Right lobe of liver (tissue), 6 donors: ENCODE measurements around the gene KDELR3. TPM values are rescaled to one million over a fixed set of nuclear protein-coding genes. Genes with fewer than 3 reads are reported as not detected.
A peak's percentile ranks its signal among the peaks of the same experiment; 100 is the strongest.

Experiments
- ATAC-seq, 4 donors: fragments of 200-7000 bp; cut with Tn5 transposase; one replicate each; pipeline ENCODE4 v1.9.1; 2020; ENCODE audit warnings: mild to moderate bottlenecking in 4 of 4, moderate library complexity in 4 of 4
- DNase-seq, 3 donors: peaks; one replicate each; pipeline ENCODE4 v3.0.0-alpha.2; 2020
- H3K27ac ChIP-seq, 3 donors: fragments of 200-600 bp; one replicate each; pipeline ENCODE4 v1.8.0; 2022
- H3K27me3 ChIP-seq, 2 donors: fragments of 200-600 bp; one replicate each; pipeline ENCODE4 v1.8.0; 2022
- H3K36me3 ChIP-seq, 4 donors: fragments of 200-600 bp; sonication (generic) in 1 of 4; one replicate each; pipeline versions ENCODE4 v1.5.1 to v1.8.0; 2017 to 2022; ENCODE audit warnings: control low read depth in 1 of 4
- H3K4me1 ChIP-seq, 4 donors: fragments of 200-600 bp; sonication (generic) in 1 of 4; one replicate each; pipeline versions ENCODE4 v1.5.1 to v1.8.0; 2017 to 2022; ENCODE audit warnings: control low read depth in 1 of 4
- H3K4me3 ChIP-seq, 3 donors: fragments of 200-600 bp; one replicate each; pipeline ENCODE4 v1.8.0; 2022
- H3K9me3 ChIP-seq, 4 donors: fragments of 200-600 bp; sonication (generic) in 1 of 4; one replicate each; pipeline versions ENCODE4 v1.5.1 to v1.8.0; 2017 to 2022; ENCODE audit warnings: control low read depth in 1 of 4
- POLR2A ChIP-seq: fragments of 450-650 bp; IDR thresholded peaks from one replicate; pipeline ENCODE4 v1.6.1; 2017; ENCODE audit warnings: antibody characterized with exemption, mild to moderate bottlenecking
- WGBS: methylation state at CpG from one replicate; pipeline ENCODE4 v1.1.6; 2018; ENCODE audit warnings: low coverage, low lambda C conversion rate; ENCODE audit not compliant: insufficient coverage; ENCODE audit errors: missing lambda C conversion rate; 5-methylcytosine and 5-hydroxymethylcytosine counted together
- intact Hi-C, 2 donors: fragments of 100-400 bp; cut with DNase I; formaldehyde crosslinking; loops; one replicate each; pipeline versions ENCODE4 v1.11.2 to v1.14.1; 2022
- long read RNA-seq: library from polyadenylated mRNA; unstranded; transcript quantifications from one replicate; pipeline ENCODE4 v2.0.0, GENCODE V29; 2019
- total RNA-seq, 6 experiments: library from RNA; depleted of rRNA in 2 of 6; stranded (reverse); fragments of >200 nt in 2 of 6; fragmentation: NEBNext Ultra II Directional in 3 of 6; extraction: Animal tissue kit (Norgen Biotek cat#: 25700) in 3 of 6; gene quantifications; one replicate each; pipeline versions ENCODE4 v1.1.0 to v1.2.4, GENCODE V29; 2016 to 2023
- TF ChIP-seq, protein P1 (sequence below), 4 donors: fragments of 200-600 bp in 3 of 4; fragments of 450-650 bp in 1 of 4; IDR thresholded peaks; one replicate each; pipeline versions ENCODE4 v1.5.1 to v1.8.0; 2016 to 2022; ENCODE audit warnings: antibody characterized with exemption in 4 of 4, mild to moderate bottlenecking in 2 of 4
- donor health status: DM: no; HTN: yes; CAD: no.
- donor health status: DM: no; HTN: no; CAD: no.
- donor health status: DM: no; HTN: no; CAD: no.
- donor health status: DM: no; HTN: yes; CAD: no.
- donor health status: DM: no; HTN: yes; CAD: no.

Gene KDELR3
- total RNA-seq, result 10 to 100 TPM in 3 of 6 experiments, 1 to 10 TPM in 3; 2.4 to 53.8 (median 12.8) TPM
- long read RNA-seq, partial matches to known transcripts, result 0 of 2 reads
- long read RNA-seq, other reads (novel, unspliced or antisense), result 0 of 2 reads

DNA sequence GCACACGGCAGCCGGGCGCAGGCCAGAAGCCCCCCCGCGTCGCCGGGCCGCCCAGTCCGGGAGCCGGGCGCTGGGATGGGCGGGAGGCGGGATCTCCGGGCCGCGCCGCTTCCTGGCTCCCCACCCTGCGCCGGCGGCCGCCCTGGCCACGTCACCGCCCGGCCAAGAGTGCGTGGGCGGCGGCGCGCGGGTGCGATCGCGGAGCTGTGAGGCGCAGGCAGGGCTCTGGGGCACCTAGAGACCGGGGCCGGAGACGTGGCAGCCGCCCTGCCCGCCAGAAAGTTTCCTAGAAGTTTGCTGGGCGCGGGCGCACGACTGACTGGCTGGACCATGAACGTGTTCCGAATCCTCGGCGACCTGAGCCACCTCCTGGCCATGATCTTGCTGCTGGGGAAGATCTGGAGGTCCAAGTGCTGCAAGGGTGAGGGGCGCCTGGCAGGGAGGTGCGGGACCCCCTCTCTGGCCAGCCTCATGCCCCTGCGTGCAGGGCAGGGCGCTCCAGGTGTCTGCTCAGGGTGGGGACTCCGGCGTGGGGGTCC, at the start of gene KDELR3:
TSS of gene KDELR3 (plus strand) at position 193 of the 539 bp plus-strand sequence. CDS start at position 331, 138 bp downstream.
- intact Hi-C loops, result no loop called here
- Histone ChIP-seq H3K36me3 (no peaks in the 10 kb centered on the region), H3K27me3 (no peaks in the 10 kb centered on the region)

DNA sequence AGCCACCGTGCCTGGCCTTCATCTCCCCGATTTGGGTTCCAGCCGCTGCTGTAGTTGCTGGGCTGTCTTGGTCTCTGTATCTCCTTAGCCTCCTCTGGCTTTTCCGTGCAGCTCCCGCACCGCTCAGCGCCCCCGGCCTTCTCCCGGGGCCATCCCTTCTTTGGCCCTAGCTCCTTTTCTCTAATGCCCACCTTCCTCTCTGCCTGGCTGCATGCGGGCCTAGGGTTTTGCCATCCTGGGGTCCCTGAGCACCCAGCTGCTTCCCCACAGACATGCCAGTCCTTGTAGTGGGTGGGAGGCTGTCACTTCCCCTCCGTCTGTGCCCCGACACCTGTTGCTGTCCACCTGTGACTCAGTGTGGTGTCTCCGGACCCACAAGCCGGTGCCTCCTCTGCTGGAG, 49.3 kb upstream of the KDELR3 start:
- Histone ChIP-seq H3K36me3 (no peaks in the 10 kb centered on the region), H3K4me3 (no peak overlapping the region), H3K27ac (no peak overlapping the region), H3K27me3 (no peaks in the 10 kb centered on the region), H3K4me1 (peaks cover 0 to 24% (median 5%) of the 10 kb centered on the region in 4 donors), H3K9me3 (no peaks in the 10 kb centered on the region)
- TF ChIP-seq POLR2A, result no peak
- TF ChIP-seq, protein P1, sequence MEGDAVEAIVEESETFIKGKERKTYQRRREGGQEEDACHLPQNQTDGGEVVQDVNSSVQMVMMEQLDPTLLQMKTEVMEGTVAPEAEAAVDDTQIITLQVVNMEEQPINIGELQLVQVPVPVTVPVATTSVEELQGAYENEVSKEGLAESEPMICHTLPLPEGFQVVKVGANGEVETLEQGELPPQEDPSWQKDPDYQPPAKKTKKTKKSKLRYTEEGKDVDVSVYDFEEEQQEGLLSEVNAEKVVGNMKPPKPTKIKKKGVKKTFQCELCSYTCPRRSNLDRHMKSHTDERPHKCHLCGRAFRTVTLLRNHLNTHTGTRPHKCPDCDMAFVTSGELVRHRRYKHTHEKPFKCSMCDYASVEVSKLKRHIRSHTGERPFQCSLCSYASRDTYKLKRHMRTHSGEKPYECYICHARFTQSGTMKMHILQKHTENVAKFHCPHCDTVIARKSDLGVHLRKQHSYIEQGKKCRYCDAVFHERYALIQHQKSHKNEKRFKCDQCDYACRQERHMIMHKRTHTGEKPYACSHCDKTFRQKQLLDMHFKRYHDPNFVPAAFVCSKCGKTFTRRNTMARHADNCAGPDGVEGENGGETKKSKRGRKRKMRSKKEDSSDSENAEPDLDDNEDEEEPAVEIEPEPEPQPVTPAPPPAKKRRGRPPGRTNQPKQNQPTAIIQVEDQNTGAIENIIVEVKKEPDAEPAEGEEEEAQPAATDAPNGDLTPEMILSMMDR (IDR thresholded peaks at IDR 0.05), result no peak
- WGBS, result 90% methylated on average over 12 of the region's 14 CpGs
- ATAC-seq (no peak), DNase-seq (peak in 2 of 3 donors; percentile 10 to 45)
- intact Hi-C loops, result no loop called here

More for the DNA sequence above, at the start of gene KDELR3:
- 40% methylated on average over 2 of the region's 53 CpGs for WGBS
- TF ChIP-seq POLR2A, result peak; percentile 68
- TF ChIP-seq, protein P1 (IDR thresholded peaks at IDR 0.05), result no peak
- peaks cover 0 to 4% (median 0%) of the 10 kb centered on the region in 4 donors for H3K4me1 ChIP-seq
- H3K4me3 ChIP-seq, result peak within 1 kb of the TSS; percentile 28 to 55 (median 50)
- ATAC-seq (peak; percentile 81 to 91 (median 86)), DNase-seq (peak; percentile 57 to 77 (median 58))
- no peak within 1 kb of the TSS for H3K27ac ChIP-seq
- no peaks in the 10 kb centered on the region for H3K9me3 ChIP-seq

DNA sequence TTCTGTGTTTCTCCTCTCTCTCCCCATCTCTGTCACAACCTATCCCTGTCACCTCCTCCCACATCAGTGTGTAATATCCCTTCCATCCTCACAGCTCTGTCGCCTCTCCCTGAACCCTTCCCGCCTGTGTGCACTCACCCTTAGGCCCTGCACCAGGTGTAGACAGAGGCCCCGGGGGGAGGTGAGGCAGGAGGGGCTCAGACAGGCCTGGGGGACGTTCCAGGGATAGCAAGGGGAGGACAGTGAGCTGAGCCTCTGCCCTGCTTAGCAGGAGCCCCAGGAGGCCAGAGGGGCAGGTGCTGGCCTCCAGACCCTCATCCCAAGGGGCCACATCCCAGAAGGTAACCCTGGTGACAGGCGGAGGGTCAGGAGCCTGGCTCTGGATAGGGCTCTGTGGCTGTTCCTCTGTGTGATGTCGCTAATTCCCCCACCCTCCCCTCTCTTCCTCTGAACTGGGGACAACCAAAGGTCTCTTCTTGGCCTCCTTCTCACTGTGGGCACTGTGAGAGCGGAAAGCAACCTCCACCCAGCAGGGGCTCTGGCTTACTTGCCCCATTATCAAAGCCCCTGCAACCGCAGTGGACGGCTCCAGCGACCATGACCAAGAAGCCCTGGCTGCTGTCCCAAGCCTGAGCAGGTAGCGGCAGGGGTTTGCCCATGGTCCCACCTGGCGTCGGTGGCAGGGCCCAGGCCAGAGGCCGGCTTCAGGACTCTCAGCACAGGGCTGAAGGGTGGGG, 48.6 kb upstream of the KDELR3 start:
- intact Hi-C loops, result no loop called here
- 62% methylated on average over 4 of the region's 14 CpGs for WGBS
- DNase-seq, result peak in 1 of 3 donors; percentile 52

DNA sequence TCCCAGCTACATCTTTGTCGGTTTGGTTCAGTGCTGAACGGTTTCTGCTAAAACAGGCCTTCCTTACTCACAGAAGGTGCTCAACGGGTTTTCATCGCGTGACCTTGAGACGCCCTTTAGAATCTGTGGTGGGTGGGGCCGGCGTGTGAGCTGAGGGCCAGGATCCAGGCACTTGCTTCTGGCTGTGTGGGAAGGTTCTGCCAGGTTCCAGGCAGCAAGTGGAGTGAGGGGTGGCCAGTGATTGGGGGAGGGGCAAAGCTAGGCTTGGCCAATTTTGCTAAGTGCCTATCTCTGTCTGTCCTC, 48.1 kb upstream of the KDELR3 start:
- no CpG with 5 or more reads among the region's 8 CpGs for WGBS
- no peak for ATAC-seq
- intact Hi-C loops, result no loop called here

More for the DNA sequence above, 48.6 kb upstream of the KDELR3 start:
- TF ChIP-seq, protein P1 (IDR thresholded peaks at IDR 0.05), result no peak
- no peak for TF ChIP-seq POLR2A
- H3K4me1 ChIP-seq, result peaks cover 0 to 31% (median 8%) of the 10 kb centered on the region in 4 donors
- no peak for ATAC-seq
- no peaks in the 10 kb centered on the region for H3K36me3 ChIP-seq
- no peak overlapping the region for H3K4me3 ChIP-seq
- no peaks in the 10 kb centered on the region for H3K27me3 ChIP-seq
- no peak overlapping the region for H3K27ac ChIP-seq
- H3K9me3 ChIP-seq, result no peaks in the 10 kb centered on the region

More for the DNA sequence above, 48.1 kb upstream of the KDELR3 start:
- Histone ChIP-seq H3K27ac (no peak overlapping the region), H3K4me3 (no peak overlapping the region), H3K4me1 (peaks cover 0 to 35% (median 10%) of the 10 kb centered on the region in 4 donors), H3K9me3 (no peaks in the 10 kb centered on the region), H3K27me3 (no peaks in the 10 kb centered on the region), H3K36me3 (no peaks in the 10 kb centered on the region)
- no peak for TF ChIP-seq POLR2A
- TF ChIP-seq, protein P1 (IDR thresholded peaks at IDR 0.05), result no peak
- DNase-seq, result peak in 1 of 3 donors; percentile 31
